ENCODE results near the gene SPOUT1.

Gene SPOUT1

DNA sequence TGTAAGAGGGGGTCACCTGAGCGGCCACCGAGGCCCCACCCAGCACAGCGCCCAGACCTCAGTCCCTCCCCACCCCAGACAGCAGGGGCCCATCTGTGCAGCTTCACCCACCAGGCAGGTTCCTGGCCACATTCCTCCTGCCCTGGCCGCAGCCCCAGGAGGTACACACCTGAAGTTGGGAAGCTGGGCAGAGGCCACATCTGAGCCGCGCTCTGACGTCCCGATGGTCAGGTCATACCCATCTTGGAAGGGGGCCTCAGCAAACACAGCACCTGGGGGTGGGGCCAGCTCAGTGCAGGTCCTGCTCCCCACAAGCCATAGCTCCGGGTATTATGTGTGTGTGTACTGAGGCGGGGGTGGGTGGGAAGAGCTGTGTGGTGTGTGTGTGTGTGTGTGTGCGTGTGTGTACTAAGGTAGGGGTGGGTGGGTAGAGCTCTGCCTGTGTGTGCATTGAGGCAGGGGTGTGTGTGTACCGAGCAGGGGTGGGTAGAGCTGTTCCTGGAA is 5.6 kb downstream of the SPOUT1 start:
- no peak for DNase-seq (ENCODE audit: low read depth in 2 of 2)
- no peak for TF ChIP-seq CTCF (IDR thresholded peaks at IDR 0.05; ENCODE audit: low read depth, low read length)
- H3K4me3 ChIP-seq (replicated peaks in 1 of 2; ENCODE audit: low read depth in 2 of 2, low read length in 2 of 2): no peak overlapping the region

GRCh38 chr9:128823362-128823902 is 6.2 kb downstream of the SPOUT1 start:
- no peak for TF ChIP-seq CTCF (IDR thresholded peaks at IDR 0.05; ENCODE audit: low read depth, low read length)
- DNase-seq (ENCODE audit: low read depth in 2 of 2): no peak
- H3K4me3 ChIP-seq (replicated peaks in 1 of 2; ENCODE audit: low read depth in 2 of 2, low read length in 2 of 2): no peak overlapping the region

DNA sequence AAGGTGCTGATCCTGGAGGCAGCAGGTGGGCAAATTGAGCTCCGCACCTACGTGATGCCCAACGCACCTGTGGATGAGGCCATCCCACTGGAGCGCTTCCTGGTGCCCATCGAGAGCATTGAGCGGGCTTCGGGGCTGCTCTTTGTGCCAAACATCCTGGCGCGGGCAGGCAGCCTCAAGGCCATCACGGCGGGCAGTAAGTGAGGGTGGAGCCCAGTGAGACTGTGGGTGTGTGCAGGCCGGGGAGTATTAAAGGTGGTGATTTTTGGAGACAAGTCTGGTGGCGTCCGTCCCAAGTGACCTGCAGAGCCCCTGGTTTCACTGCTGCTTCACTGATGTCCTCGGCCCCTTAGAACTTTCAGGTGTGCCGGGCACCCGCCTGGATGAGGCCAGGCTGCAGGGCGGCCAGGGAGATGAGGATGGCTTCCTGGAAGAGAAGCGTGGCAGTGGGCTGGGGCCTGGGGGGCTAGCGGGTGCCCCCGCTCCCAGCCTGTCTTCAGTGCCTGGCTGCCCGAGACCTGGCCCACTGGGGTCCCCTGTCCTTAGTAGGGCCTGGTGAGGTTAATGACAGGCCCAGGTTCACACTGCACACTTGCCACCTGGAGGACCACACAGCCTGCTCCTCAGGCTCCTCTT is 7.1 kb downstream of the SPOUT1 start:
- TF ChIP-seq CTCF (IDR thresholded peaks at IDR 0.05; ENCODE audit: low read depth, low read length): no peak
- no peak for DNase-seq (ENCODE audit: low read depth in 2 of 2)
- no peak overlapping the region for H3K4me3 ChIP-seq (replicated peaks in 1 of 2; ENCODE audit: low read depth in 2 of 2, low read length in 2 of 2)

- no peak overlapping the region for H3K4me3 ChIP-seq (replicated peaks in 1 of 2; ENCODE audit: low read depth in 2 of 2, low read length in 2 of 2)
- no peak for DNase-seq (ENCODE audit: low read depth in 2 of 2)
- no peak for TF ChIP-seq CTCF (IDR thresholded peaks at IDR 0.05; ENCODE audit: low read depth, low read length)
Observed at GRCh38 chr9:128821584-128822406, 7.8 kb downstream of the SPOUT1 start.

GRCh38 chr9:128820665-128821583 is 8.7 kb downstream of the SPOUT1 start:
- DNase-seq (ENCODE audit: low read depth in 2 of 2): no peak
- no peak overlapping the region for H3K4me3 ChIP-seq (replicated peaks in 1 of 2; ENCODE audit: low read depth in 2 of 2, low read length in 2 of 2)
- no peak for TF ChIP-seq CTCF (IDR thresholded peaks at IDR 0.05; ENCODE audit: low read depth, low read length)
